Gastroesophageal sphincter (tissue), 4 donors: ENCODE data around the gene NFIA. TPM values are rescaled to one million over a fixed set of nuclear protein-coding genes. Genes with fewer than 3 reads are reported as not detected.

Source experiments
- ATAC-seq: fragments of 150-250 bp; one replicate; pipeline ENCODE4 v1.9.1; 2016; ENCODE audit warnings: mild to moderate bottlenecking, moderate library complexity
- H3K27ac ChIP-seq, 4 donors: fragments of 200-600 bp; sonication (generic) in 3 of 4; 1 replicate in 3 of 4; 2 replicates in 1 of 4; pipeline ENCODE4 v1.5.1; 2016 to 2019
- H3K27me3 ChIP-seq: fragments of 200-600 bp; sonication (generic); one replicate; pipeline ENCODE4 v1.5.1; 2019
- H3K36me3 ChIP-seq, 2 donors: fragments of 200-600 bp; sonication (generic); one replicate each; pipeline ENCODE4 v1.5.1; 2019; ENCODE audit warnings: control low read depth in 1 of 2
- H3K4me1 ChIP-seq, 3 donors: fragments of 200-600 bp; sonication (generic); 1 replicate in 2 of 3; 2 replicates in 1 of 3; pipeline ENCODE4 v1.5.1; 2016 to 2019; ENCODE audit warnings: control low read depth in 2 of 3
- H3K4me3 ChIP-seq, 2 donors: fragments of 200-600 bp; sonication (generic); one replicate each; pipeline ENCODE4 v1.5.1; 2019; ENCODE audit warnings: mild to moderate bottlenecking in 1 of 2, moderate library complexity in 1 of 2
- H3K9me3 ChIP-seq, 3 donors: fragments of 200-600 bp; sonication (generic); one replicate each; pipeline ENCODE4 v1.5.1; 2017 to 2019; ENCODE audit warnings: control low read depth in 2 of 3
- EP300 ChIP-seq: sonication (generic); formaldehyde crosslinking; IDR thresholded peaks from one replicate; pipeline ENCODE4 v1.6.1; 2017; ENCODE audit warnings: antibody characterized with exemption, mild to moderate bottlenecking
- POLR2A ChIP-seq, 2 donors: fragments of 450-650 bp; IDR thresholded peaks; one replicate each; pipeline ENCODE4 v1.6.1; 2017; ENCODE audit warnings: antibody characterized with exemption in 2 of 2, mild to moderate bottlenecking in 2 of 2, moderate library complexity in 1 of 2
- POLR2AphosphoS5 ChIP-seq: sonication (generic); formaldehyde crosslinking; IDR thresholded peaks from one replicate; pipeline ENCODE4 v1.6.1; 2017; ENCODE audit warnings: antibody characterized with exemption
- WGBS, 2 donors: methylation state at CpG; one replicate each; pipeline ENCODE4 v1.1.5; 2018; ENCODE audit warnings: low coverage in 1 of 2; 5-methylcytosine and 5-hydroxymethylcytosine counted together
- total RNA-seq, 4 donors: library from RNA; depleted of rRNA; stranded (reverse); fragments of >200 nt; gene quantifications; one replicate each; pipeline ENCODE4 v1.1.0, GENCODE V29; 2016
- TF ChIP-seq, protein P1 (sequence below), 4 experiments: fragments of 200-600 bp in 2 of 4; fragments of 450-650 bp in 2 of 4; sonication (generic) in 1 of 4; IDR thresholded peaks; one replicate each; pipeline ENCODE4 v1.5.1; 2017 to 2019; ENCODE audit warnings: antibody characterized with exemption in 4 of 4, mild to moderate bottlenecking in 2 of 4, moderate library complexity in 2 of 4

Gene NFIA
- total RNA-seq, 4 donors from 2014 or later = 123 to 205 (median 149) TPM

DNA sequence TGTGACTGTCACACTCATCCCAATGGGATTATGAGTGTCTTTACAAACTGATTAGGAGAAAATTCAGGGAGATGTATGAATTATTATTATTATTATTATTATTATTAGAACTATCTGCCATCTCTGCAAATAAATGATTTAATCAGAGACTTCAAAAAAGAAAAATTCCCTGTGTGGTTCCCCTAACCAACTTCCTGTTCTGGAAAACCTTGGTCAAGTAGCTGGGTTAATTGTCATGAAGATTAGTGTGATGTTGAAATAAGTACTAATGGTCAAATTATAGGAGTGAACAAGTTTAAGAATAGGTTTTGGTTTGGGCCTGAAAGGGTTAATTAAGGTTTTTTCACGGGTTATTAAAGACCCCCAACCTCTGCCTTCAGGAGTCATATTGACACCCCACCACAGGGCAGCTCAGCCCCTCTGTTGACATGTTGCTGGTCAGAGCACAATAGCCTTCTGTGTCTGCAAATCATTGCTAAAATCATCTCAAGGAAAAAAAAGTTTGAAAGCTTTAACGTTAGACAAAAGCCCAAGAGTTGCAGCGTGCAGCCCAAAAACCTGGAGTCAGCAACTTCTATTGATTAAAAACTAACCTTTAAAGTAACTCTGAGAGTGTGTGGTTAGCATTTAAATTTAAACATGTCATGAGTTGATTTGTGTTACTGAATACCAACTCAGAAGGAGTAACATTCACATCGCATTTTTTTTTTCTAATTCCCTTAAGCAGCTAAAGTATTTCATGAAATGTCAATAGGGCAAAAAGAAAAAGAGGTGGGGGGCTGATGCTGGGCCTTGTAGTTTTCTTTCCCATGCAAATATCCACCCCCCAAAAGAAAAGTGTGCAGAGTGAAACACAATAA is 370.0 kb downstream of the NFIA start:
- H3K4me3 ChIP-seq = no peak overlapping the region
- no peaks in the 10 kb centered on the region for H3K27me3 ChIP-seq
- H3K4me1 ChIP-seq = peaks cover 14 to 70% (median 43%) of the 10 kb centered on the region in 3 donors
- TF ChIP-seq, protein P1, sequence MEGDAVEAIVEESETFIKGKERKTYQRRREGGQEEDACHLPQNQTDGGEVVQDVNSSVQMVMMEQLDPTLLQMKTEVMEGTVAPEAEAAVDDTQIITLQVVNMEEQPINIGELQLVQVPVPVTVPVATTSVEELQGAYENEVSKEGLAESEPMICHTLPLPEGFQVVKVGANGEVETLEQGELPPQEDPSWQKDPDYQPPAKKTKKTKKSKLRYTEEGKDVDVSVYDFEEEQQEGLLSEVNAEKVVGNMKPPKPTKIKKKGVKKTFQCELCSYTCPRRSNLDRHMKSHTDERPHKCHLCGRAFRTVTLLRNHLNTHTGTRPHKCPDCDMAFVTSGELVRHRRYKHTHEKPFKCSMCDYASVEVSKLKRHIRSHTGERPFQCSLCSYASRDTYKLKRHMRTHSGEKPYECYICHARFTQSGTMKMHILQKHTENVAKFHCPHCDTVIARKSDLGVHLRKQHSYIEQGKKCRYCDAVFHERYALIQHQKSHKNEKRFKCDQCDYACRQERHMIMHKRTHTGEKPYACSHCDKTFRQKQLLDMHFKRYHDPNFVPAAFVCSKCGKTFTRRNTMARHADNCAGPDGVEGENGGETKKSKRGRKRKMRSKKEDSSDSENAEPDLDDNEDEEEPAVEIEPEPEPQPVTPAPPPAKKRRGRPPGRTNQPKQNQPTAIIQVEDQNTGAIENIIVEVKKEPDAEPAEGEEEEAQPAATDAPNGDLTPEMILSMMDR (IDR thresholded peaks at IDR 0.05) = no peak
- TF ChIP-seq EP300 (no peak), POLR2A (IDR thresholded peaks at IDR 0.05) (no peak), POLR2AphosphoS5 (no peak)
- peaks cover 0 to 12% of the 10 kb centered on the region in 2 donors for H3K36me3 ChIP-seq
- 0 to 3% methylated on average over 4 of the region's 4 CpGs for WGBS, 2 donors
- H3K9me3 ChIP-seq = no peaks in the 10 kb centered on the region
- ATAC-seq = no peak
- H3K27ac ChIP-seq = peak overlapping the region; percentile 76 to 81 (median 79)

DNA sequence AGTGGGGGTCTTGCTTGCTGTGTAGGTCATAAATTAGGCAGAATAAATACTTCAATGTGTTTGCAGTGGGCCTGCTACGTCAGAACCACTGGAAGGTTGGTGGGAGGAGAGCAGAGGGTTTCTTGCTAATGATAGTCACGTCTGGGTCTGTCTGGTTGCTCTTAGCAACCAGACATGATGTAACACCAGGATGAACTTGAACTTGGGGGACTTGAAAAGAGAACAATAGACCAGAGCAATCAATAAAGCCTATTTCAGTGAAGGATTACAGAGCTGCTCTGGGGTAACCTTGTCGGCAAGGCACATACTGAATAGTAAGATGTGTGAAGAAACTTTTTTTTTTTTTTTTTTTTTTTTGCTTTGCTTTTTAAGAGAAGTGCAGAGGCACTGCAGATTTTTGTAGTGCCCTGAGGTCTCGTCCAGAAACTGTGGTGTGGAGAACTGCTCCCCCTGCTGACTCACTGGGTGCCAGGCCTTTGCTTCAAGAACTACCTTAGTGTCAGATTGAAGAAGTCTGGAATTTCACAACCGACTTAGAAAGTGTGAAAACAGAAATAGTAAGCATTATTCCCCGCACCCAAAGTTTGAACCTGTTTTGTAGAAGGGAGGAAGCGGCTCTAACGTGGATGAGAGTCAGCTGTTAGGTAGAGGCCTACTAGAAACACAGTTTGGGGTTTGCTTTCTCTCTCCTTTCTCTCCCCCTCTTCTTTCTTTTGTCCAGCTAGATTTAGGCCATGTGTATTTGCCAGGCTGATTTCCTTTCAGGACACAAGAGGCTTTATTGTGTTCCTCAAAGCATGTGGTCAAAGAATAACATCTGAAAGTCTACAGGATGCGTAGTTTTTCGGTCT is 371.0 kb downstream of the NFIA start:
- no peaks in the 10 kb centered on the region for H3K9me3 ChIP-seq
- no peak overlapping the region for H3K4me3 ChIP-seq
- H3K27ac ChIP-seq = peak overlapping the region; percentile 76 to 84 (median 80)
- 12 to 15% methylated on average over 8 to 10 of the region's 10 CpGs for WGBS, 2 donors
- no peak for TF ChIP-seq EP300
- TF ChIP-seq POLR2AphosphoS5 = peak; percentile 63
- TF ChIP-seq, protein P1 (IDR thresholded peaks at IDR 0.05) = peak; percentile 41 to 85 (median 74)
- peak; percentile 83 for ATAC-seq
- H3K36me3 ChIP-seq = peaks cover 0 to 12% of the 10 kb centered on the region in 2 donors
- no peaks in the 10 kb centered on the region for H3K27me3 ChIP-seq
- peaks cover 14 to 61% (median 43%) of the 10 kb centered on the region in 3 donors for H3K4me1 ChIP-seq

DNA sequence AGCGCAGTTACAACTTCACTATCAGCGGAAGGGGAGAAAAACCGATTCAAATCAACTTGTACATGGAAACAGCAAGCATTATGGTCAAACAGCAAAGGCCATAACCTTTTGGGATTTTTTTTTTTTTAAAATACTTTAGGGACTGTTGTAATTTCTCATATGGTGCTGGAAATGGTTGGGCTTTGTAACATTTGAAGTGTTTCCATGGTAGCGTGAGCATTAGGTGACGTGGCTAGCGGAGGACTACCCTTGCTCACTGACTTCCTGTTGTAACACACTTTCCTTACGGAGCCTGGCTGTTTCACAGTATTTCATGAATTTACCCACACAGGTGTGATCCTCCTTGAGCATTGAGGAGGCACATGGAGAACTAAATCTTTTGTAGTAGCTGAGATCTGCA is 373.0 kb downstream of the NFIA start:
- no peak for ATAC-seq
- H3K4me1 ChIP-seq = peaks cover 14 to 43% (median 31%) of the 10 kb centered on the region in 3 donors

DNA sequence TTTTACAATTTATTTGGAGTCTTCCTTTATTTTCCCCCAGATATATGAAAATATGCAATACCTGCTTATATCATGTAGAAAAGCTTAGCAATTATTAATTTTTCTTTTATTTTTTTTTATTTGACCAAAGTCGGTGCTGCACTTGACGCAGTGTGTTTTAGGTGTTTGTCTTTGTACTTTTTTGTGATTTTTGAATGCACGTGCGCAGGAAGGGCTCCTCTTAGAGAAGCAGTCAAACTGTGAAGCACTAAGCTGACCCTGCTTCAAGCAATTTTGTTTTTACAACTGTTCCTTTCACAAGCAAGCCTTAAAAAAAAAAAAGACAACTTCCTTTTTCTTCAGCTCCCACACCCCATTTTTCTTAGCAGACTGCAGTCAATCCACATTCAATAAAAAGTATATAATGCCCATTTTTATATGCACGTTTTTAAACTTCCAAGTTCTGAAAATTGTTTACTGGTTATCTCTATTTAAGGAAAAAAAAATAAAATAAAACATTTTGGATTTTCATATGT is 375.2 kb downstream of the NFIA start:
- peaks cover 7 to 21% (median 17%) of the 10 kb centered on the region in 3 donors for H3K4me1 ChIP-seq
- no peak for ATAC-seq
- peaks cover 0 to 45% of the 10 kb centered on the region in 2 donors for H3K36me3 ChIP-seq
- no peaks in the 10 kb centered on the region for H3K9me3 ChIP-seq
- TF ChIP-seq POLR2AphosphoS5 (no peak), POLR2A (IDR thresholded peaks at IDR 0.05) (no peak), EP300 (no peak)
- TF ChIP-seq, protein P1 (IDR thresholded peaks at IDR 0.05) = no peak
- H3K27ac ChIP-seq = no peak overlapping the region
- no peak overlapping the region for H3K4me3 ChIP-seq
- no peaks in the 10 kb centered on the region for H3K27me3 ChIP-seq
- 75 to 83% methylated on average over 3 to 5 of the region's 5 CpGs for WGBS, 2 donors

More for the DNA sequence above, 373.0 kb downstream of the NFIA start:
- H3K27ac ChIP-seq = peak overlapping the region in 3 of 4 donors; percentile 18 to 78 (median 76)
- H3K9me3 ChIP-seq = no peaks in the 10 kb centered on the region
- H3K4me3 ChIP-seq = no peak overlapping the region
- H3K27me3 ChIP-seq = no peaks in the 10 kb centered on the region
- TF ChIP-seq POLR2AphosphoS5 (no peak), POLR2A (IDR thresholded peaks at IDR 0.05) (no peak), EP300 (no peak)
- TF ChIP-seq, protein P1 (IDR thresholded peaks at IDR 0.05) = no peak
- H3K36me3 ChIP-seq = peaks cover 0 to 24% of the 10 kb centered on the region in 2 donors
- WGBS, 2 donors = 89 to 97% methylated on average over 4 to 6 of the region's 7 CpGs
